HepG2 (cell line): ENCODE measurements around the gene APBB1IP. TPM values are rescaled to one million over a fixed set of nuclear protein-coding genes. Genes with fewer than 3 reads are reported as not detected.

Experiments used
- ATAC-seq: fragments of 200-7000 bp; cut with Tn5 transposase; 3 replicates; pipeline ENCODE4 v1.9.1; 2020; ENCODE audit warnings: mild to moderate bottlenecking, moderate library complexity
- BruUV-seq: library from RNA; stranded (reverse); fragments of 400-500 nt; replicated peaks from 2 replicates; lab custom pipeline; 2021; lab: Mats Ljungman, UMichigan
- CTCF ChIA-PET: fragments of 300-600 bp; formaldehyde crosslinking; extraction: SDS; loops from one replicate; lab custom pipeline; 2021; ENCODE audit warnings: low total read pairs, inconsistent platforms, low intra/inter-chr PET ratio; lab: Yijun Ruan, JAX
- POLR2A ChIA-PET: fragments of 350-600 bp; sonication (Branson Sonifier 250); formaldehyde crosslinking; loops from one replicate; lab custom pipeline; 2020; ENCODE audit warnings: antibody characterized with exemption, inconsistent platforms; lab: Yijun Ruan, JAX
- DNase-seq: peaks from one replicate; pipeline ENCODE4 v3.0.0-alpha.2; 2015; ENCODE audit warnings: low spot score
- FAIRE-seq: peaks from 3 replicates; lab custom pipeline; 2011; peaks lifted over from hg19 to GRCh38; lab: Jason Lieb, UNC
- H2AFZ ChIP-seq: one replicate; pipeline ENCODE4 v1.6.1; 2011; ENCODE audit warnings: low read length, inconsistent platforms
- H3K27ac ChIP-seq: fragments of 300-600 bp; 3 replicates; pipeline ENCODE4 v1.8.0; 2011; ENCODE audit warnings: mixed run types, mild to moderate bottlenecking, mixed read lengths, low read length, inconsistent platforms; ENCODE audit not compliant: insufficient read depth; ENCODE audit errors: extremely low read length
- H3K27me3 ChIP-seq, 2 experiments: fragments of 200-600 bp in 1 of 2; 2 replicates in 1 of 2; 3 replicates in 1 of 2; pipeline versions ENCODE4 v1.6.0 to v1.8.0; 2011; ENCODE audit warnings: low read length in 2 of 2, mild to moderate bottlenecking in 2 of 2, moderate library complexity in 2 of 2, inconsistent platforms in 1 of 2; ENCODE audit not compliant: insufficient read depth in 2 of 2, control insufficient read depth in 1 of 2
- H3K36me3 ChIP-seq, 2 experiments: fragments of 200-600 bp in 1 of 2; replicated peaks in 1 of 2; 2 replicates in 1 of 2; 3 replicates in 1 of 2; pipeline versions ENCODE4 v1.5.1 to v1.8.0; 2011; ENCODE audit warnings: low read length in 2 of 2, inconsistent platforms in 1 of 2; ENCODE audit not compliant: insufficient read depth in 2 of 2, control insufficient read depth in 1 of 2
- H3K4me1 ChIP-seq: 2 replicates; pipeline ENCODE4 v1.5.1; 2012; ENCODE audit warnings: low read length, inconsistent platforms; ENCODE audit not compliant: insufficient read depth
- H3K4me2 ChIP-seq: 2 replicates; pipeline ENCODE4 v1.6.0; 2011; ENCODE audit warnings: low read depth, low read length, inconsistent platforms
- H3K4me3 ChIP-seq, 3 experiments: fragments of 200-600 bp in 1 of 3; sonication (generic), shearing (Covaris generic) in 1 of 3; replicated peaks in 1 of 3; 2 replicates each; pipeline ENCODE4 v1.5.1; 2011 to 2016; ENCODE audit warnings: low read length in 3 of 3, inconsistent platforms in 2 of 3, low read depth in 2 of 3, mild to moderate bottlenecking in 2 of 3, control low read depth in 1 of 3, mixed read lengths in 1 of 3; ENCODE audit not compliant: insufficient read depth in 1 of 3
- H3K79me2 ChIP-seq: one replicate; pipeline ENCODE4 v1.6.1; 2011; ENCODE audit warnings: low read length, inconsistent platforms; ENCODE audit not compliant: insufficient read depth
- H3K9ac ChIP-seq: 2 replicates; pipeline ENCODE4 v1.6.0; 2011; ENCODE audit warnings: mild to moderate bottlenecking, low read depth, low read length, inconsistent platforms; ENCODE audit not compliant: insufficient read depth
- H3K9me3 ChIP-seq: 2 replicates; pipeline ENCODE4 v1.5.1; 2012; ENCODE audit warnings: mild to moderate bottlenecking, low read length
- H4K20me1 ChIP-seq: 2 replicates; pipeline ENCODE4 v1.6.0; 2011; ENCODE audit warnings: inconsistent platforms, mild to moderate bottlenecking, low read length, moderate library complexity; ENCODE audit not compliant: insufficient read depth
- ADNP ChIP-seq: sonication (generic); formaldehyde crosslinking; IDR thresholded peaks from 2 replicates; pipeline ENCODE4 v1.4.0; 2020; ENCODE audit warnings: missing genetic modification reagents
- AKAP8 ChIP-seq: sonication (generic); formaldehyde crosslinking; IDR thresholded peaks from 2 replicates; pipeline ENCODE4 v1.5.1; 2020; ENCODE audit warnings: mild to moderate bottlenecking, missing genetic modification reagents
- ELF3 ChIP-seq: IDR thresholded peaks from 2 replicates; pipeline ENCODE4 v1.6.1; 2016; ENCODE audit warnings: missing genetic modification reagents, missing compliant biosample characterization
- GLI4 ChIP-seq: sonication (generic); formaldehyde crosslinking; IDR thresholded peaks from 2 replicates; pipeline ENCODE4 v1.5.1; 2020; ENCODE audit warnings: missing genetic modification reagents, mild to moderate bottlenecking, moderate library complexity, borderline replicate concordance
- HDAC2 ChIP-seq: sonication (generic); formaldehyde crosslinking; IDR thresholded peaks from 2 replicates; pipeline ENCODE4 v1.4.0; 2020; ENCODE audit warnings: missing genetic modification reagents
- HNRNPK ChIP-seq: fragments of 200-400 bp; formaldehyde crosslinking; IDR thresholded peaks from 2 replicates; pipeline ENCODE4 v1.6.1; 2018; ENCODE audit warnings: low read length, low read depth, moderate library complexity, mild to moderate bottlenecking; ENCODE audit not compliant: poor library complexity, severe bottlenecking
- MEIS2 ChIP-seq: sonication (generic); formaldehyde crosslinking; IDR thresholded peaks from 2 replicates; pipeline ENCODE4 v1.9.0; 2021; ENCODE audit warnings: mild to moderate bottlenecking, missing genetic modification reagents
- POLR2AphosphoS2 ChIP-seq: IDR thresholded peaks from 2 replicates; pipeline ENCODE4 v1.6.1; 2011; ENCODE audit warnings: low read depth, low read length, improper control_type of control experiment
- SRSF1 ChIP-seq: fragments of 200-400 bp; formaldehyde crosslinking; optimal IDR thresholded peaks from 2 replicates; pipeline ENCODE3; 2017; ENCODE audit warnings: mild to moderate bottlenecking, low read depth, low read length, moderate library complexity
- SRSF9 ChIP-seq: fragments of 200-400 bp; formaldehyde crosslinking; IDR thresholded peaks from 2 replicates; pipeline ENCODE4 v1.6.1; 2018; ENCODE audit warnings: borderline replicate concordance, mild to moderate bottlenecking, low read depth, low read length; ENCODE audit not compliant: insufficient read depth, poor library complexity, severe bottlenecking
- TCF12 ChIP-seq, 2 experiments: fragments of 450-650 bp in 1 of 2; sonication (generic) in 1 of 2; formaldehyde crosslinking in 1 of 2; IDR thresholded peaks; 2 replicates each; pipeline versions ENCODE4 v1.6.1 to v1.8.0; 2017 to 2022; ENCODE audit warnings: antibody characterized with exemption in 1 of 2, mild to moderate bottlenecking in 1 of 2, missing genetic modification reagents in 1 of 2, moderate library complexity in 1 of 2
- ZKSCAN8 ChIP-seq: IDR thresholded peaks from 2 replicates; pipeline ENCODE4 v1.6.1; 2016; ENCODE audit warnings: borderline replicate concordance, missing genetic modification reagents, missing compliant biosample characterization
- ZNF354B ChIP-seq: sonication (generic); formaldehyde crosslinking; IDR thresholded peaks from 2 replicates; pipeline ENCODE4 v1.8.0; 2022; ENCODE audit warnings: mild to moderate bottlenecking, missing genetic modification reagents
- WGBS: methylation state at CpG from one replicate; pipeline ENCODE4 v1.1.6; 2017; ENCODE audit warnings: low lambda C conversion rate; 5-methylcytosine and 5-hydroxymethylcytosine counted together
- in situ Hi-C: cut with HindIII; loops from 2 replicates; pipeline ENCODE4 v1.10.0; 2017; ENCODE audit warnings: low pct_unique_long_range_greater_than_20kb; ENCODE audit not compliant: extremely low pct_ligation_motif_present
- intact Hi-C: fragments of 100-400 bp; cut with micrococcal nuclease; formaldehyde crosslinking; loops from one replicate; pipeline ENCODE4 v1.10.0; 2022; ENCODE audit not compliant: unreplicated experiment
- polyA plus RNA-seq, 8 experiments: library from polyadenylated mRNA; depleted of rRNA in 3 of 8; stranded (reverse) in 7 of 8; unstranded in 1 of 8; fragments of >200 nt; fragmentation: Illumina TruSeq in 4 of 8; extraction: Trizol in 4 of 8; gene quantifications; 2 replicates each; pipeline versions ENCODE4 v1.2.1 to v1.2.3, GENCODE V29; 2011 to 2016; ENCODE audit warnings: low read depth in 4 of 8, missing spikeins in 1 of 8, mixed read lengths in 1 of 8; ENCODE audit not compliant: insufficient read depth in 1 of 8
- total RNA-seq, 5 experiments: library from RNA; depleted of rRNA; stranded (reverse); fragments of >200 nt; fragmentation: Illumina TruSeq; extraction: Trizol; gene quantifications; 2 replicates each; pipeline ENCODE4 v1.2.3, GENCODE V29; 2016; ENCODE audit warnings: low read depth in 1 of 5
- TF ChIP-seq, protein P1 (sequence below): sonication (generic); formaldehyde crosslinking; IDR thresholded peaks from 2 replicates; pipeline ENCODE4 v1.5.0; 2020; ENCODE audit warnings: mild to moderate bottlenecking, missing genetic modification reagents

Gene APBB1IP
- total and polyA plus RNA-seq, 2 of the 13 experiments (the other 11 are each of a cell fraction or from before 2014, with no cell fraction given) = 0.08 TPM; not detected in 1

DNA sequence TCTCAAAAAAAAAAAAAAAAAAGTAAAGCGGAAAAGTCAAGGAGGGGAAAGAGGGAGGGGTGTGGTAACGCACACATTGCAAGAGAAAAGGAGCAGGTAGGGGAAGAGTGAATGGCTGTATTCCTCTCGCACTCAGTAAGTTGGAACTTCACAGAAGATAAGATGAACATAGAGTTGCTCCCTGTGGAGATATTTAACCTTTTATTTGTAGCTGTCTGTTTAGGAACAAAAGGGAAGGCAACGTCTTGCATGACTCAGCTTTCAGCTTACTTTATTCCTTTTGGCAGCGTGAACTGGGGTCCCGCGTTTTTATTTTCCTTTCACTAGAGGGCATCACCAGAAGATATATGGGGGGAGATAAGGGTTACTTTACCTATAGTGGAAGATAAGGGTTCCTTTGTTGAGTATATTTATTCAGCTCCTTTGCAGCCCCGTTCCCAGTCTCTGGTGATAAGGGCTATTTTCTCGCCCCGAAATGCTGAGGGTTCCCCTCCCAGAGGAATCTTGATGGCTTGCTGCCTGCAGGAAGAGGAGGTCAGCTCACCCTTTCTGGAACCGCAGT, 78.5 kb downstream of the APBB1IP start (continued):
- no peak for TF ChIP-seq POLR2AphosphoS2
- no peak for TF ChIP-seq SRSF1
- TF ChIP-seq GLI4 (CRISPR knock-in tag) = no peak
- TF ChIP-seq HDAC2 (CRISPR knock-in tag) = no peak

DNA sequence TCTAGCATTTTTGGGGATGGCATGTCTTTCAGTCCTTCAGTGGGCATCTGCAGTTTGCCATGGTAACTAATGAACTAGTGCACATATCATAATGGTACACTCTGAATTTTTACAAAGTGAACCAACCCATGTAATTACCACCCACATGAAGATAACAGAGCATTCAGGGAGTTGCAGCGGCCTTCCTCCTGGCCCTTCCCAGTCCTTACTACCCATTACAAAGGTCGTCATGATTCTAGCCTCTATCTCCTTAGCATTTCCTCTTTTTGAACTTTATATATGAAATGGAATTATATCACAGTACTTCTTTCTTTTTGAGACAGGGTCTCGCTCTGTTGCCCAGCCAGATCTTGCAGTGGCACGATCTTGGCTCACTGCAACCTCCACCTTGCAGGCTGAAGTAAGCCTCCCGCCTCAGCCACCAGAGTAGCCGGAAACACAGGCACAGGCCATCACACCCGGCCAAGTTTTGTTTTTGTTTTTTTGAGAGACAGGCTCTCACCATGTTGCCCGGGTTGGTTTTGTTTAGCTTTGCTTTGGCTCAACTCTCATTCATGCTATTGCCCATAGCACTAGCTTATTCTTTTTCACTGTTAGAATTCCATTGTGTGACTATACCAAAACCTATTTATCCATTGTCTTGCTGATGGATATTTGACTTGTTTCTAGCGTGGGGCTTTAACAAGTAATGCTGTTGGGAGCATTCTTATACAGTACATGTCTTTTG, 79.2 kb downstream of the APBB1IP start:
- WGBS = 31% methylated on average over 9 of the region's 9 CpGs
- BruUV-seq = no TSS peak
- Histone ChIP-seq H4K20me1 (no peaks in the 10 kb centered on the region), H3K4me2 (no peak overlapping the region), H3K36me3 (no peaks in the 10 kb centered on the region), H3K9ac (no peak overlapping the region), H3K79me2 (no peaks in the 10 kb centered on the region), H3K4me1 (no peaks in the 10 kb centered on the region), H3K9me3 (no peaks in the 10 kb centered on the region), H3K27me3 (peaks cover 0 to 9% of the 10 kb centered on the region in 2 experiments; a peak in 1 of 5 replicates), H2AFZ (no peak overlapping the region), H3K4me3 (no peak overlapping the region), H3K27ac (no peak overlapping the region)
- in situ Hi-C loops (no loop called here), intact Hi-C loops (no loop called here)
- no peak for FAIRE-seq
- CTCF ChIA-PET = no interaction called here
- POLR2A ChIA-PET = no interaction called here
- ATAC-seq = no peak
- TF ChIP-seq TCF12 (IDR thresholded peaks at IDR 0.05) = no peak
- TF ChIP-seq TCF12 (CRISPR knock-in tag; IDR thresholded peaks at IDR 0.05) = no peak
- no peak for TF ChIP-seq ELF3 (CRISPR knock-in tag)
- TF ChIP-seq, protein P1, sequence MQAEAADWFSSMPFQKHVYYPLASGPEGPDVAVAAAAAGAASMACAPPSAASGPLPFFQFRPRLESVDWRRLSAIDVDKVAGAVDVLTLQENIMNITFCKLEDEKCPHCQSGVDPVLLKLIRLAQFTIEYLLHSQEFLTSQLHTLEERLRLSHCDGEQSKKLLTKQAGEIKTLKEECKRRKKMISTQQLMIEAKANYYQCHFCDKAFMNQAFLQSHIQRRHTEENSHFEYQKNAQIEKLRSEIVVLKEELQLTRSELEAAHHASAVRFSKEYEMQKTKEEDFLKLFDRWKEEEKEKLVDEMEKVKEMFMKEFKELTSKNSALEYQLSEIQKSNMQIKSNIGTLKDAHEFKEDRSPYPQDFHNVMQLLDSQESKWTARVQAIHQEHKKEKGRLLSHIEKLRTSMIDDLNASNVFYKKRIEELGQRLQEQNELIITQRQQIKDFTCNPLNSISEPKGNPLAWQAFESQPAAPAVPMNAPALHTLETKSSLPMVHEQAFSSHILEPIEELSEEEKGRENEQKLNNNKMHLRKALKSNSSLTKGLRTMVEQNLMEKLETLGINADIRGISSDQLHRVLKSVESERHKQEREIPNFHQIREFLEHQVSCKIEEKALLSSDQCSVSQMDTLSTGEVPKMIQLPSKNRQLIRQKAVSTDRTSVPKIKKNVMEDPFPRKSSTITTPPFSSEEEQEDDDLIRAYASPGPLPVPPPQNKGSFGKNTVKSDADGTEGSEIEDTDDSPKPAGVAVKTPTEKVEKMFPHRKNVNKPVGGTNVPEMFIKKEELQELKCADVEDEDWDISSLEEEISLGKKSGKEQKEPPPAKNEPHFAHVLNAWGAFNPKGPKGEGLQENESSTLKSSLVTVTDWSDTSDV (CRISPR knock-in tag) = no peak
- TF ChIP-seq ZKSCAN8 (CRISPR knock-in tag) = no peak
- no peak for TF ChIP-seq ZNF354B
- no peak for TF ChIP-seq AKAP8 (CRISPR knock-in tag)
- TF ChIP-seq HNRNPK = no peak
- TF ChIP-seq MEIS2 (CRISPR knock-in tag) = no peak
- TF ChIP-seq ADNP (CRISPR knock-in tag) = no peak
- TF ChIP-seq SRSF9 = no peak
- DNase-seq = no peak
